ENCODE measurements around the gene HPS6. TPM values are rescaled to one million over a fixed set of nuclear protein-coding genes. Genes with fewer than 3 reads are reported as not detected.

HPS6 gene
- total RNA-seq, 1 experiment from 2014 or later, result 18.7 TPM

- H3K27ac Mint-ChIP-seq, result no peak overlapping the region
- Histone ChIP-seq H2BK120ac (ENCODE audit: low read depth, low read length, poor library complexity, severe bottlenecking) (no peak overlapping the region), H3K79me1 (ENCODE audit: insufficient read depth, low read depth, low read length, poor library complexity, severe bottlenecking) (no peaks in the 10 kb centered on the region), H3K56ac (ENCODE audit: insufficient read length, low read depth, low read length) (no peak overlapping the region), H2BK15ac (ENCODE audit: low read depth, low read length) (no peak overlapping the region), H2AFZ (ENCODE audit: low read length) (no peak overlapping the region), H3T11ph (ENCODE audit: low read length) (no peak overlapping the region), H4K8ac (replicated peaks; ENCODE audit: insufficient read length, low read depth, low read length) (no peak overlapping the region), H2BK20ac (ENCODE audit: low read depth, low read length, poor library complexity, severe bottlenecking) (no peak overlapping the region), H3K4me2 (ENCODE audit: insufficient read depth, insufficient read length, low read length) (no peak overlapping the region), H3K79me2 (ENCODE audit: insufficient read depth, low read length) (no peaks in the 10 kb centered on the region), H3K9ac (ENCODE audit: extremely low read depth, insufficient read length, low read length) (no peak overlapping the region), H3K23ac (ENCODE audit: insufficient read length, low read depth, low read length) (no peak overlapping the region), H3K27ac (ENCODE audit: insufficient read length, low read depth, low read length) (no peak overlapping the region), H3K4me1 (ENCODE audit: insufficient read depth, low read length) (no peaks in the 10 kb centered on the region), H2BK12ac (ENCODE audit: insufficient read length, low read depth, low read length) (no peak overlapping the region), H4K91ac (ENCODE audit: insufficient read length, low read depth, low read length) (no peak overlapping the region), H3K4ac (ENCODE audit: low read depth, low read length) (no peak overlapping the region), H2AK5ac (ENCODE audit: insufficient read length, low read length) (no peak overlapping the region), H4K5ac (ENCODE audit: insufficient read length, low read depth, low read length) (no peak overlapping the region), H3K18ac (ENCODE audit: insufficient read length, low read depth, low read length) (no peak overlapping the region), H2BK5ac (ENCODE audit: insufficient read length, low read length) (no peak overlapping the region), H3K27me3 (ENCODE audit: insufficient read depth, low read length) (no peaks in the 10 kb centered on the region), H3K9me3 (ENCODE audit: control insufficient read depth, low read depth, low read length) (no peaks in the 10 kb centered on the region), H3K14ac (ENCODE audit: insufficient read depth, low read length) (no peak overlapping the region), H3K23me2 (ENCODE audit: insufficient read length, low read depth, low read length, poor library complexity, severe bottlenecking) (no peaks in the 10 kb centered on the region), H4K20me1 (ENCODE audit: control insufficient read depth, insufficient read depth, insufficient read length) (no peaks in the 10 kb centered on the region)
- peaks cover 14 to 38% (median 30%) of the 10 kb centered on the region in 3 experiments for H3K36me3 Mint-ChIP-seq (ENCODE audit: insufficient read depth in 1 of 3, low read depth in 3 of 3)
- no peak overlapping the region for H3K4me3 Mint-ChIP-seq
- WGBS (ENCODE audit: extremely low coverage, insufficient read length, low lambda C conversion rate), result no CpG with 5 or more reads among the region's 5 CpGs
- no peaks in the 10 kb centered on the region for H3K27me3 Mint-ChIP-seq (ENCODE audit: low read depth)
- TF ChIP-seq CTCF (conservative IDR thresholded peaks at IDR 0.05), result peak; percentile 33; the same call in 2 of the 3 replicates
- no peaks in the 10 kb centered on the region for H3K4me1 Mint-ChIP-seq
- no peaks in the 10 kb centered on the region for H3K9me3 Mint-ChIP-seq
- no peak for DNase-seq
Observed at GRCh38 chr10:102101152-102101551, 36.0 kb downstream of the HPS6 start.
